HepG2 (cell line): ENCODE data around the gene GLDN. TPM values are rescaled to one million over a fixed set of nuclear protein-coding genes. Genes with fewer than 3 reads are reported as not detected.
A peak's percentile ranks its signal among the peaks of the same experiment; 100 is the strongest.

Experiments
- BCL6 ChIP-seq: IDR thresholded peaks from 2 replicates; pipeline ENCODE4 v1.6.1; 2016; ENCODE audit warnings: missing genetic modification reagents, missing compliant biosample characterization
- CHD4 ChIP-seq: fragments of 200-600 bp; sonication (generic); IDR thresholded peaks from 2 replicates; pipeline ENCODE4 v1.7.0; 2017; ENCODE audit warnings: mild to moderate bottlenecking, low read length, borderline replicate concordance
- DNMT1 ChIP-seq: sonication (generic); formaldehyde crosslinking; IDR thresholded peaks from 2 replicates; pipeline ENCODE4 v1.5.1; 2020; ENCODE audit warnings: mild to moderate bottlenecking, missing genetic modification reagents
- PAWR ChIP-seq: sonication (generic); formaldehyde crosslinking; IDR thresholded peaks from 2 replicates; pipeline ENCODE4 v1.4.0; 2020; ENCODE audit warnings: missing genetic modification reagents, mild to moderate bottlenecking, borderline replicate concordance
- RBM39 ChIP-seq: fragments of 200-400 bp; formaldehyde crosslinking; IDR thresholded peaks from one replicate; pipeline ENCODE4 v1.6.1; 2018; ENCODE audit warnings: antibody characterized with exemption, mild to moderate bottlenecking, low read depth, low read length; ENCODE audit not compliant: poor library complexity, severe bottlenecking
- SMAD3 ChIP-seq: sonication (generic); formaldehyde crosslinking; IDR thresholded peaks from 2 replicates; pipeline ENCODE4 v1.4.0; 2020; ENCODE audit warnings: missing genetic modification reagents
- U2AF1 ChIP-seq: fragments of 200-400 bp; formaldehyde crosslinking; optimal IDR thresholded peaks from 2 replicates; pipeline ENCODE3; 2017; ENCODE audit warnings: mild to moderate bottlenecking, low read depth, low read length
- ZNF468 ChIP-seq: sonication (generic); formaldehyde crosslinking; IDR thresholded peaks from 2 replicates; pipeline ENCODE4 v1.8.0; 2022; ENCODE audit warnings: mild to moderate bottlenecking, moderate library complexity, missing genetic modification reagents
- ZNF773 ChIP-seq: sonication (generic); formaldehyde crosslinking; IDR thresholded peaks from 2 replicates; pipeline ENCODE4 v1.4.0; 2020; ENCODE audit warnings: missing genetic modification reagents, borderline replicate concordance
- polyA plus RNA-seq, 8 experiments: library from polyadenylated mRNA; depleted of rRNA in 3 of 8; stranded (reverse) in 7 of 8; unstranded in 1 of 8; fragments of >200 nt; fragmentation: Illumina TruSeq in 4 of 8; extraction: Trizol in 4 of 8; gene quantifications; 2 replicates each; pipeline versions ENCODE4 v1.2.1 to v1.2.3, GENCODE V29; 2011 to 2016; ENCODE audit warnings: low read depth in 4 of 8, missing spikeins in 1 of 8, mixed read lengths in 1 of 8; ENCODE audit not compliant: insufficient read depth in 1 of 8
- total RNA-seq, 5 experiments: library from RNA; depleted of rRNA; stranded (reverse); fragments of >200 nt; fragmentation: Illumina TruSeq; extraction: Trizol; gene quantifications; 2 replicates each; pipeline ENCODE4 v1.2.3, GENCODE V29; 2016; ENCODE audit warnings: low read depth in 1 of 5
- TF ChIP-seq, protein P1 (sequence below): IDR thresholded peaks from 2 replicates; pipeline ENCODE4 v1.6.1; 2016; ENCODE audit warnings: low read depth
- TF ChIP-seq, protein P2 (sequence below): sonication (generic); formaldehyde crosslinking; IDR thresholded peaks from 2 replicates; pipeline ENCODE4 v1.5.1; 2020; ENCODE audit warnings: missing genetic modification reagents, mild to moderate bottlenecking, borderline replicate concordance
- TF ChIP-seq, protein P3 (sequence below): sonication (generic); formaldehyde crosslinking; IDR thresholded peaks from 2 replicates; pipeline ENCODE4 v1.4.0; 2020; ENCODE audit warnings: missing genetic modification reagents, borderline replicate concordance
- TF ChIP-seq, protein P4 (sequence below): sonication (generic); formaldehyde crosslinking; IDR thresholded peaks from 2 replicates; pipeline ENCODE4 v1.8.1; 2023; ENCODE audit warnings: mild to moderate bottlenecking, missing genetic modification reagents
- TF ChIP-seq, protein P5 (sequence below): sonication (generic); formaldehyde crosslinking; conservative IDR thresholded peaks from 2 replicates; pipeline ENCODE4 v1.4.0; 2020; ENCODE audit warnings: mild to moderate bottlenecking, missing genetic modification reagents, moderate library complexity

GLDN gene
- total and polyA plus RNA-seq, 2 of the 13 experiments (the other 11 are each of a cell fraction or from before 2014, with no cell fraction given): 0.86 to 1.0 TPM

DNA sequence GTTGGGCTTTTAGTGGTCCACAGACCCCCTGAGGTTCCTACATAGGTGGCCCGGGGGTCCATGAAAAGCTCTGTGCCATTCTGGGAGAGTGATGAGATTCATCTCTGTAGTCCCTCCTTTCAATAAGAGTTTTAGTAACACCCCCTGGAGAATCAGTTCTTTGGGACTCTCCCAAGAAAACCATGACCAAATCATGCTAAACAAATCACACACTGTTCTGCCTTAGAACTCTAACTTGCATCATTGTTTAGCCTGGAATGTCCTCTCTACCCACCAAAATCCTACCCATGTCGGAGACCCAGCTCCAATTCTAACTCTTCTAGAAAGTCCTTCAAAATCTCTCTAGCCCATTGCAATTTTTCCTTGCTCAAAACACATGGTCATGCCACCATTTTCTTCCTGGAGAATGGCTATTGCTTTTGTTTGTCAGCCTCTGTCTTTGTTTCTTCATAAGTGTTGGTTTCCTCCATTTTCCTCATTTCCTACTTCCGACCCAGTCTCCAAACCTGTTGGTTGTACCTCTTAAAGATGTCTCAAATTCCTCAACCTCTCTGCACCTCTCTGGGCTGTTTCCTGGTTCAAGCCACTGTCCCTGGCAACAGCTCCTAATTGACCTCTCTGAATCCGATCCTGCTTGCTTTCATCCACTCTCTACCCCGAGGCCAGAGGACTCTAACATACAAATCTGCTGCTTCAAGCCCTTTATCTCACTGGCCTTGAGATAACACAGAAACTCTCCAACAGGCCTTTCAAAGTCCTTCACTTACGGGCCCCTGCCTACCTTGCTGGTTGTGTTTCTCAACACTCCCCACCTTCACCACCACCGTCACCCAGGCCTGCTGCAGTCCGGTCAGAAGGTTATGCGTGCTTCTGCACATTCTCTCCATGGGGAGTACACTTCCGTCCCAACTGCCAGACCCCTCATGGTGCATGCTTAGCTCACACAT lies 26.8 kb upstream of the GLDN start (continued):
- TF ChIP-seq SMAD3 (CRISPR knock-in tag) (peak; percentile 55; the same call in 1 of the 2 replicates), CHD4 (no peak), ZNF773 (CRISPR knock-in tag) (no peak), DNMT1 (no peak), PAWR (CRISPR knock-in tag) (no peak), RBM39 (no peak), BCL6 (CRISPR knock-in tag) (peak; percentile 56; the same call in 1 of the 2 replicates), ZNF468 (no peak), U2AF1 (no peak)
- TF ChIP-seq, protein P1, sequence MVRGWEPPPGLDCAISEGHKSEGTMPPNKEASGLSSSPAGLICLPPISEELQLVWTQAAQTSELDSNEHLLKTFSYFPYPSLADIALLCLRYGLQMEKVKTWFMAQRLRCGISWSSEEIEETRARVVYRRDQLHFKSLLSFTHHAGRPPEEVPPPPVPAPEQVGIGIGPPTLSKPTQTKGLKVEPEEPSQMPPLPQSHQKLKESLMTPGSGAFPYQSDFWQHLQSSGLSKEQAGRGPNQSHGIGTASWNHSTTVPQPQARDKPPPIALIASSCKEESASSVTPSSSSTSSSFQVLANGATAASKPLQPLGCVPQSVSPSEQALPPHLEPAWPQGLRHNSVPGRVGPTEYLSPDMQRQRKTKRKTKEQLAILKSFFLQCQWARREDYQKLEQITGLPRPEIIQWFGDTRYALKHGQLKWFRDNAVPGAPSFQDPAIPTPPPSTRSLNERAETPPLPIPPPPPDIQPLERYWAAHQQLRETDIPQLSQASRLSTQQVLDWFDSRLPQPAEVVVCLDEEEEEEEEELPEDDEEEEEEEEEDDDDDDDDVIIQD (CRISPR knock-in tag): no peak
- TF ChIP-seq, protein P2, sequence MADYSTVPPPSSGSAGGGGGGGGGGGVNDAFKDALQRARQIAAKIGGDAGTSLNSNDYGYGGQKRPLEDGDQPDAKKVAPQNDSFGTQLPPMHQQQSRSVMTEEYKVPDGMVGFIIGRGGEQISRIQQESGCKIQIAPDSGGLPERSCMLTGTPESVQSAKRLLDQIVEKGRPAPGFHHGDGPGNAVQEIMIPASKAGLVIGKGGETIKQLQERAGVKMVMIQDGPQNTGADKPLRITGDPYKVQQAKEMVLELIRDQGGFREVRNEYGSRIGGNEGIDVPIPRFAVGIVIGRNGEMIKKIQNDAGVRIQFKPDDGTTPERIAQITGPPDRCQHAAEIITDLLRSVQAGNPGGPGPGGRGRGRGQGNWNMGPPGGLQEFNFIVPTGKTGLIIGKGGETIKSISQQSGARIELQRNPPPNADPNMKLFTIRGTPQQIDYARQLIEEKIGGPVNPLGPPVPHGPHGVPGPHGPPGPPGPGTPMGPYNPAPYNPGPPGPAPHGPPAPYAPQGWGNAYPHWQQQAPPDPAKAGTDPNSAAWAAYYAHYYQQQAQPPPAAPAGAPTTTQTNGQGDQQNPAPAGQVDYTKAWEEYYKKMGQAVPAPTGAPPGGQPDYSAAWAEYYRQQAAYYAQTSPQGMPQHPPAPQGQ (CRISPR knock-in tag): 0 out of 2 replicates have a peak, but pooled peaks have one; percentile 21
- TF ChIP-seq, protein P3, sequence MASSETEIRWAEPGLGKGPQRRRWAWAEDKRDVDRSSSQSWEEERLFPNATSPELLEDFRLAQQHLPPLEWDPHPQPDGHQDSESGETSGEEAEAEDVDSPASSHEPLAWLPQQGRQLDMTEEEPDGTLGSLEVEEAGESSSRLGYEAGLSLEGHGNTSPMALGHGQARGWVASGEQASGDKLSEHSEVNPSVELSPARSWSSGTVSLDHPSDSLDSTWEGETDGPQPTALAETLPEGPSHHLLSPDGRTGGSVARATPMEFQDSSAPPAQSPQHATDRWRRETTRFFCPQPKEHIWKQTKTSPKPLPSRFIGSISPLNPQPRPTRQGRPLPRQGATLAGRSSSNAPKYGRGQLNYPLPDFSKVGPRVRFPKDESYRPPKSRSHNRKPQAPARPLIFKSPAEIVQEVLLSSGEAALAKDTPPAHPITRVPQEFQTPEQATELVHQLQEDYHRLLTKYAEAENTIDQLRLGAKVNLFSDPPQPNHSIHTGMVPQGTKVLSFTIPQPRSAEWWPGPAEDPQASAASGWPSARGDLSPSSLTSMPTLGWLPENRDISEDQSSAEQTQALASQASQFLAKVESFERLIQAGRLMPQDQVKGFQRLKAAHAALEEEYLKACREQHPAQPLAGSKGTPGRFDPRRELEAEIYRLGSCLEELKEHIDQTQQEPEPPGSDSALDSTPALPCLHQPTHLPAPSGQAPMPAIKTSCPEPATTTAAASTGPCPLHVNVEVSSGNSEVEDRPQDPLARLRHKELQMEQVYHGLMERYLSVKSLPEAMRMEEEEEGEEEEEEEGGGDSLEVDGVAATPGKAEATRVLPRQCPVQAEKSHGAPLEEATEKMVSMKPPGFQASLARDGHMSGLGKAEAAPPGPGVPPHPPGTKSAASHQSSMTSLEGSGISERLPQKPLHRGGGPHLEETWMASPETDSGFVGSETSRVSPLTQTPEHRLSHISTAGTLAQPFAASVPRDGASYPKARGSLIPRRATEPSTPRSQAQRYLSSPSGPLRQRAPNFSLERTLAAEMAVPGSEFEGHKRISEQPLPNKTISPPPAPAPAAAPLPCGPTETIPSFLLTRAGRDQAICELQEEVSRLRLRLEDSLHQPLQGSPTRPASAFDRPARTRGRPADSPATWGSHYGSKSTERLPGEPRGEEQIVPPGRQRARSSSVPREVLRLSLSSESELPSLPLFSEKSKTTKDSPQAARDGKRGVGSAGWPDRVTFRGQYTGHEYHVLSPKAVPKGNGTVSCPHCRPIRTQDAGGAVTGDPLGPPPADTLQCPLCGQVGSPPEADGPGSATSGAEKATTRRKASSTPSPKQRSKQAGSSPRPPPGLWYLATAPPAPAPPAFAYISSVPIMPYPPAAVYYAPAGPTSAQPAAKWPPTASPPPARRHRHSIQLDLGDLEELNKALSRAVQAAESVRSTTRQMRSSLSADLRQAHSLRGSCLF (CRISPR knock-in tag): no peak
- TF ChIP-seq, protein P4, sequence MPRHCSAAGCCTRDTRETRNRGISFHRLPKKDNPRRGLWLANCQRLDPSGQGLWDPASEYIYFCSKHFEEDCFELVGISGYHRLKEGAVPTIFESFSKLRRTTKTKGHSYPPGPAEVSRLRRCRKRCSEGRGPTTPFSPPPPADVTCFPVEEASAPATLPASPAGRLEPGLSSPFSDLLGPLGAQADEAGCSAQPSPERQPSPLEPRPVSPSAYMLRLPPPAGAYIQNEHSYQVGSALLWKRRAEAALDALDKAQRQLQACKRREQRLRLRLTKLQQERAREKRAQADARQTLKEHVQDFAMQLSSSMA: no peak
- TF ChIP-seq, protein P5, sequence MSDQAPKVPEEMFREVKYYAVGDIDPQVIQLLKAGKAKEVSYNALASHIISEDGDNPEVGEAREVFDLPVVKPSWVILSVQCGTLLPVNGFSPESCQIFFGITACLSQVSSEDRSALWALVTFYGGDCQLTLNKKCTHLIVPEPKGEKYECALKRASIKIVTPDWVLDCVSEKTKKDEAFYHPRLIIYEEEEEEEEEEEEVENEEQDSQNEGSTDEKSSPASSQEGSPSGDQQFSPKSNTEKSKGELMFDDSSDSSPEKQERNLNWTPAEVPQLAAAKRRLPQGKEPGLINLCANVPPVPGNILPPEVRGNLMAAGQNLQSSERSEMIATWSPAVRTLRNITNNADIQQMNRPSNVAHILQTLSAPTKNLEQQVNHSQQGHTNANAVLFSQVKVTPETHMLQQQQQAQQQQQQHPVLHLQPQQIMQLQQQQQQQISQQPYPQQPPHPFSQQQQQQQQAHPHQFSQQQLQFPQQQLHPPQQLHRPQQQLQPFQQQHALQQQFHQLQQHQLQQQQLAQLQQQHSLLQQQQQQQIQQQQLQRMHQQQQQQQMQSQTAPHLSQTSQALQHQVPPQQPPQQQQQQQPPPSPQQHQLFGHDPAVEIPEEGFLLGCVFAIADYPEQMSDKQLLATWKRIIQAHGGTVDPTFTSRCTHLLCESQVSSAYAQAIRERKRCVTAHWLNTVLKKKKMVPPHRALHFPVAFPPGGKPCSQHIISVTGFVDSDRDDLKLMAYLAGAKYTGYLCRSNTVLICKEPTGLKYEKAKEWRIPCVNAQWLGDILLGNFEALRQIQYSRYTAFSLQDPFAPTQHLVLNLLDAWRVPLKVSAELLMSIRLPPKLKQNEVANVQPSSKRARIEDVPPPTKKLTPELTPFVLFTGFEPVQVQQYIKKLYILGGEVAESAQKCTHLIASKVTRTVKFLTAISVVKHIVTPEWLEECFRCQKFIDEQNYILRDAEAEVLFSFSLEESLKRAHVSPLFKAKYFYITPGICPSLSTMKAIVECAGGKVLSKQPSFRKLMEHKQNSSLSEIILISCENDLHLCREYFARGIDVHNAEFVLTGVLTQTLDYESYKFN (CRISPR knock-in tag): peak; percentile 82
